GM19463 (cell line): ENCODE data around the gene SLC15A4.

ENCODE experiments used
- ATAC-seq: cut with Tn5 transposase; IDR thresholded peaks from one replicate; pipeline ENCODE4 v1.9.1; 2021; ENCODE audit warnings: mild to moderate bottlenecking, moderate library complexity; ENCODE audit not compliant: unreplicated experiment

Gene SLC15A4

GRCh38 chr12:128755566-128755965, 68.2 kb downstream of the SLC15A4 start:
- ATAC-seq, result no peak

GRCh38 chr12:128754275-128754674, 69.5 kb downstream of the SLC15A4 start:
- ATAC-seq, result no peak

- no peak for ATAC-seq
Measured at GRCh38 chr12:128753438-128753837, 70.3 kb downstream of the SLC15A4 start.

- ATAC-seq, result no peak
Measured at GRCh38 chr12:128752386-128752785, 71.4 kb downstream of the SLC15A4 start.

GRCh38 chr12:128747441-128747840, 76.3 kb downstream of the SLC15A4 start:
- no peak for ATAC-seq

GRCh38 chr12:128745772-128746689, 77.7 kb downstream of the SLC15A4 start:
- ATAC-seq, result no peak

GRCh38 chr12:128743916-128744315, 79.8 kb downstream of the SLC15A4 start:
- no peak for ATAC-seq
